Choroid plexus epithelial cell (primary cell): ENCODE results near the gene ZIC2.
A peak's percentile ranks its signal among the peaks of the same experiment; 100 is the strongest.

Experiments
- DNase-seq: peaks from one replicate; pipeline ENCODE4 v3.0.0-alpha.2; 2010; ENCODE audit warnings: low read depth
- H3K4me3 ChIP-seq: 2 replicates; pipeline ENCODE4 v1.5.1; 2011; ENCODE audit warnings: low read depth, mild to moderate bottlenecking, control low read depth, low read length, moderate library complexity
- TF ChIP-seq, protein P1 (sequence below): conservative IDR thresholded peaks from 2 replicates; pipeline ENCODE4 v1.5.1; 2011; ENCODE audit warnings: low read depth, mild to moderate bottlenecking, control low read depth, inconsistent platforms, low read length, moderate library complexity

The ZIC2 gene

DNA sequence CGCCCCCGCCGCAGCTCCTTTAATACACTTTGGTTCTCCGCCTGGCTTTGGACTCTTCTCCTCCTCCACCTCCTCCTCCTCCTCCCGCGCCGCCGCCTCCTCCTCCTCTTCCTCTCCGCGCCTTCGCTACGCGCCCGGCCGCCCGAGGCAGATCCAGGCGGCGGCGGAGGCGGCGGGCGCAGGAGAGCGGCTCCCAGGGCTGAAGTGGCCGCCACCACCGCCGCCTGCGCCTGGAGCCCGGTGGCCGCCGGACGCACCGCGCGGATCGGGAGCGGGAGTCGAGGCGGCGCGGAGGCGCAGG is at the start of gene ZIC2:
ZIC2 (plus strand) TSS at position 50 of the 301 bp plus-strand sequence. CDS start 281 bp downstream, outside the sequence.
- DNase-seq, result no peak
- H3K4me3 ChIP-seq, result peak within 1 kb of the TSS; percentile 90
- TF ChIP-seq, protein P1, sequence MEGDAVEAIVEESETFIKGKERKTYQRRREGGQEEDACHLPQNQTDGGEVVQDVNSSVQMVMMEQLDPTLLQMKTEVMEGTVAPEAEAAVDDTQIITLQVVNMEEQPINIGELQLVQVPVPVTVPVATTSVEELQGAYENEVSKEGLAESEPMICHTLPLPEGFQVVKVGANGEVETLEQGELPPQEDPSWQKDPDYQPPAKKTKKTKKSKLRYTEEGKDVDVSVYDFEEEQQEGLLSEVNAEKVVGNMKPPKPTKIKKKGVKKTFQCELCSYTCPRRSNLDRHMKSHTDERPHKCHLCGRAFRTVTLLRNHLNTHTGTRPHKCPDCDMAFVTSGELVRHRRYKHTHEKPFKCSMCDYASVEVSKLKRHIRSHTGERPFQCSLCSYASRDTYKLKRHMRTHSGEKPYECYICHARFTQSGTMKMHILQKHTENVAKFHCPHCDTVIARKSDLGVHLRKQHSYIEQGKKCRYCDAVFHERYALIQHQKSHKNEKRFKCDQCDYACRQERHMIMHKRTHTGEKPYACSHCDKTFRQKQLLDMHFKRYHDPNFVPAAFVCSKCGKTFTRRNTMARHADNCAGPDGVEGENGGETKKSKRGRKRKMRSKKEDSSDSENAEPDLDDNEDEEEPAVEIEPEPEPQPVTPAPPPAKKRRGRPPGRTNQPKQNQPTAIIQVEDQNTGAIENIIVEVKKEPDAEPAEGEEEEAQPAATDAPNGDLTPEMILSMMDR, result no peak

- TF ChIP-seq, protein P1, result no peak
- DNase-seq, result no peak
- H3K4me3 ChIP-seq, result no peak overlapping the region
These were observed 48.7 kb upstream of the ZIC2 start for GRCh38 chr13:99932912-99933311.

- TF ChIP-seq, protein P1, result peak; percentile 26
- H3K4me3 ChIP-seq, result no peak overlapping the region
- DNase-seq, result no peak
These were observed 45.8 kb upstream of the ZIC2 start for GRCh38 chr13:99935772-99936171.

DNA sequence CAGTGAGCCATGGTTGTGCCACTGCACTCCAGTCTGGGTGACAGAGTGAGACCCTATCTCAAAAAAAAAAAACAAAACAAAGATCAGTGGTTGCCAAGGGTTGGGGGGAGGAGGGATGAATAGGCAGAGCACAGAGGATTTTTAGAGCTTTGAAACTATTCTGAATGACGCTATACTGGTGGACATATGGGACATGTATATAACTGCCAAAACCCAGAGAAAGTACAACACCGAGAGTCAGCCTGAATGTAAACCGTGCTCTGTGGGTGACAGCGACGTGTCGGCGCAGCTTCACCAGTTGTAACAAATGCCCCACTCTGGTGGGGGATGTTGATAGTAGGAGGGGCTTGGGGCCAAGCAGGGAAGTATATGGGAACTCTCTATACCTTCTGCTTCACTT is 42.9 kb upstream of the ZIC2 start:
- H3K4me3 ChIP-seq, result no peak overlapping the region

GRCh38 chr13:99941086-99941485 is 40.5 kb upstream of the ZIC2 start:
- H3K4me3 ChIP-seq, result no peak overlapping the region
- TF ChIP-seq, protein P1, result no peak
- DNase-seq, result no peak

More for the DNA sequence above, 42.9 kb upstream of the ZIC2 start:
- TF ChIP-seq, protein P1, result no peak
- DNase-seq, result no peak

DNA sequence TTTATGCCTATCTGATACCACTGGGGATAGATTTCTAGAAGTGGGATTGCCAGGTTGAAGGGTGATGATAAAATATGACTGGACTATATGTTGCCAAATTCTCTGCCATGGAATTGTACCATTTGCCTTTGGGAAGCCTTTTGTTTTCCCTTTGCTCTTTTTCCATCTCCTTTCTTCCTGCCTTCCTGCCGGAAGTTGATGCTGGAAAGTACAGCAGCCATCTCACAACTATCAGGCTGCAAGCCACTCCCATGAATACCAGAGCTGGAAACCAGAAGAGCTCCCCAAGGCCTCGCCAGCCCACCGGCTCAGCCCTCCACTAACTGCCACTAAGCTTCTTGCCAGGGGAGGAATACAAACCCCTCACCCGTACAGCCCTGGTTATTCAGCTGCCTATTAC is 39.7 kb upstream of the ZIC2 start:
- DNase-seq, result no peak
- TF ChIP-seq, protein P1, result no peak
- no peak overlapping the region for H3K4me3 ChIP-seq

- TF ChIP-seq, protein P1, result no peak
- no peak for DNase-seq
- no peak overlapping the region for H3K4me3 ChIP-seq
These were observed 37.5 kb upstream of the ZIC2 start for GRCh38 chr13:99944102-99944501.
